Stimulated activated CD8-positive, alpha-beta memory T cell treated with anti-CD3 and anti-CD28 coated beads, Interleukin-4, amount 100 ng/mL, for 1 hour (primary cell): ENCODE data around the gene LRRC72.
"Not testable (repeated sequence)": the region's sequence is repeated elsewhere in the genome, so short reads cannot be mapped to it uniquely, and the experiment has no call there.

ENCODE experiments used
- DNase-seq, 2 donors: peaks; one replicate each; pipeline ENCODE4 v3.0.0-alpha.2; 2020; ENCODE audit warnings: low read depth in 2 of 2, low spot score in 1 of 2

The LRRC72 gene

GRCh38 chr7:16528520-16528919, 1.9 kb downstream of the LRRC72 start:
- DNase-seq = no peak

- DNase-seq = no peak
These were observed 3.1 kb downstream of the LRRC72 start for GRCh38 chr7:16529697-16530096.

- DNase-seq = no peak
These were observed 5.1 kb downstream of the LRRC72 start for GRCh38 chr7:16531707-16532106.

DNA sequence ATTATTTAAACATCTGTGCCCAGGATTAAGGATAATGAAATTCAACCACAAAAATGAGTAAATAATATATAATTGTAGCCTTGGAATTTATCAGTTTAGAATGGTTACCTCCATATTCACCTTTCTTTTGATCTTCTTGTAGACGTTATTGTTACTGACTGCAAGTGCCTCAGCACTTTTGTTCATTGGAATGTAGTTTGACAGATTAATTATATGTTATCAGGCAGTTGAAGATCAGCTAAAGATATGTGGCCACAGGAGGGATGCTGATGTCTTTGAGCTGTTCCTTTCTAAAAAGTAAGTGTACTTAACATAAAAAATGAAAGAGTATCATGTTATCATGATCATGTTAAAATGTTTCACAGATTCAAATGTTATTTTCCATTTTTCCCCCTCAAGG, 5.6 kb downstream of the LRRC72 start:
- DNase-seq = no peak

DNA sequence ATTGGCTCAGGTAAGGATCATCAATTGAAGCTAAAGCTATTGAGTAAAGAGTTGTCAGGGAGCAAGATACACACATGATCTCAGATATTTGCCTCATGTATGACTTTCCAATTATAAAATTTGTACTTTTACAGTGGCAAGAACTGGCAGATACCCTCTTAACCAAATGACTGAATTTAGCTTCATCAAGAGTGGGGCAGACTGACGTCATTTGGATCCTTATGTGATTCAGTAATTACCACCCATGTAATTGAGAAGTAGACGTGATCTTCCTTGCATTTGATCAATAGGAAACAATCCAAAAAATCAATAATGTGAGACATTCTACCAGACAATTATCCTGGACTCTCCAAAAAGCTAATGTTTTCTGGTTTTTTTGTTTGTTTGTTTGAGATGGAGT, 8.9 kb downstream of the LRRC72 start:
- DNase-seq = no peak

GRCh38 chr7:16540559-16540958, 13.9 kb downstream of the LRRC72 start:
- not testable (repeated sequence) for DNase-seq

- no peak for DNase-seq
These were observed 15.8 kb downstream of the LRRC72 start for GRCh38 chr7:16542401-16542800.

DNA sequence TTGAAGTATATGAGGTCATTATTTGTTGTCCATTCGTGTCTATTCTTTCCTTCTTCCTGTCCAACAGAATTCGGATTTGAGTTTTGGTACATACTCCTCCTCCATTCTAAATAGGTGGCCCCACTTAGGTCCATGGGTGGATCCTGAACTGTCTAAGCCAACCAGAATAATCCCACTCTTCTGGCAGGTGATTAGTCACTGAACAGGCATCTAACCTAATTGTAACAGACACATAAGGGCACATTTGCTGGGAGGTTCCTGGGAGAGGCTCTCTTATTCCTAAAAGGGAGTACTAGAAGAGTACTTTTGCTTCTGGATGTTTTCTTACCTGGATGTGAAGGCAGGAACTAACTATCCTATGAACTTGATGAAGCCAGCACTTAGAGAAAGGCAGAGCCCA, 16.8 kb downstream of the LRRC72 start:
- no peak for DNase-seq

DNA sequence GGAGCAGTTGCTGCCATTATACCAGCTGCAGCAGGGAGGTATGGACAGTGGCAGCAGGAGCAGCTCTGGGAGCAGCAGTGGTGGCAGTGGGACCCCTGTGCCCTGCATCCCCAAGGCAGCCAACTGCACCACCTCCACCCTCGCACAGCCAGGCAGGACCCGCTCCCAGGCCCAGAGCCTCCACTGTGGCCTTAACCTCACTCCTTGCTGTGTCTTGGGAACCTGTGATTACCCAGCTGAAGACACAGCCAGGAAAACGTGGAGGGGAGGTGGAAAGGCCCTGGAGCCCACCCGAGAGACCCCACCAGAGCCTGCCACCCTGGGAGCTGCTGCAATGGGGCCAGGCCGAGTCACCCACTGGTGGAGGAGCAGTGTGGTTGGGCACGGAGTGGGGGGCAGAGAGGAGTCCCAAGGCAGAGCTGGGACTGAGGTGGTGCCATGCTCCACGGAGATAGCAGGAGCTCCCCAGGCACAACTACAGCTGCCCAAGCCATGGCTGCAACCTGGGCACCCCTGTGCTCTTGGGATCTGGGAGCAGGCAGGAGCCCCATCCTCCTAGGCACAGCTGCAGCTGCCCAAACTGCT, 20.4 kb downstream of the LRRC72 start:
- DNase-seq = no peak

DNA sequence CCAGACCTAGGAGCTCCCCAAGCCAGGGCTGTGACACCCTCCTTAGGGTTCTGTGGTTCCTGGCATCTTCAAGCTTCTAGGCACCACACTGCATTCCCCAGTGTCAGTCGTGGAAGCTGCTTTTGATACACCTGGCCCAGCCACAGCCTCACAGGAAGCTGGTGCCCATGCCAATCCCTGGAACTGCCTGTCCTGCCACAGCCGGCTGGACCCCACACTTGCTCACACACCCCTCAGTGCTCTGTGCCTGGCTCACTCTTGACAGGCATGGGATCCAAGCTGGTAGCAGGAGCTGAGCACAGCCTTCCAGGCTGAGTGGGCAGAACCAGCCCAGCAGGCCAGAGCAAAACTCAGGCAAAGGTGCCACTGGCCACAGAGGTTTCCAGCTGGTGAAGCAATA, 21.8 kb downstream of the LRRC72 start:
- no peak for DNase-seq

- no peak for DNase-seq
These were observed 24.0 kb downstream of the LRRC72 start for GRCh38 chr7:16550671-16551070.

DNA sequence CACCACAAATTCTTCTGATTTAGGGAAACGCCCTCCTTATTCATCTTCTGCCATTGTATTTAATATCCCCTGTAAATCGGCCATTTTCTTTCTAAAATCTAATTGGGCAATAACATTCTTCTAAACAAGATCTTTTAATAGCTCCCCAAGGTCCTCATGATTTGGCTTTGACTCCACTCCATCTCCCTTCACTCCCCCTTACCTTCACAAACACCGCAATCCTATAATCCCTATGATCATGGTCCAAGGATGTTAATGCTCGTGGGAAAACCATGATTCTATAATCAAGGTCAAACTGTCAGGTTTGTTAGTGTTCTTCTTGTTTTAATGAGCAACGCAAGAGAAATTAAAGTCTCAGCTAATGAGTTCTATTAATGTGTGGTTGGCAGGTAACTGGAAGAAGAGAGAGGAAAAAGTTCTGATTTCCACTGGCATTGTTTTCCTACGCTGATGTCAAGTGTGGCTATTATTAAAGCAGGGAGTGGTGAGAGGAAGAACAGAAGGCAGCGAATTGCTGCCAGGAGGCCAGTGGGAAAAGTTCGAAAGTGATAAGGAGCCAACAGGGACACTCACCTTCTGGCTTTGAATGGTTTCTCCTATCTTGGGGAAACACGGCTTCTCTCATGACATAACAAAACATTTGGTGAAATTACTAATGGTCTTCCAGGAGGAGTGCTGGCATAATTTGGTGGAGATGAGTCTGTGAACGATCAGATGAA, 28.1 kb downstream of the LRRC72 start:
- DNase-seq = no peak

DNA sequence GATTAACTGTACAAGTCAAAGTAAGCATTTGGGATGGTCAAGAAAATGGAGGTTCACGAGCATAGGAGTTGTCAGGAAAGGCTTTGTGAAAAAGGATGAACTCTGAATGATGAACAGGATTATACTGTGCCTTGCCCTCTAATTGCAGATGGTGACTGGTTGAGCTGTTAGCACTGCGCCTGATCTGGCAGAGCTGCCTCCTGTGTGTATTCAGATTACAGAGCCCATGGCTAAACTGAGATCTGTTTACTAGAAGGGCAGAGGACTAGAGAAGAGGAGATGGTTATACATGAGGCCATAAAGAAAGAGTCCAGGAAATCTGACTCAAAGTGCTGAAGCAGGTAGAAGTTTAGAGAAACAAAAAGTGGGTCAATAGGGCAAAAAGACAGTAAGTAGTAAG, 29.7 kb downstream of the LRRC72 start:
- DNase-seq = no peak

- no peak for DNase-seq
These were observed 32.2 kb downstream of the LRRC72 start for GRCh38 chr7:16558761-16559302.

GRCh38 chr7:16559497-16560179, 33.0 kb downstream of the LRRC72 start:
- DNase-seq = no peak

- DNase-seq = no peak
These were observed 35.3 kb downstream of the LRRC72 start for GRCh38 chr7:16561943-16562342.

GRCh38 chr7:16562456-16563220, 36.0 kb downstream of the LRRC72 start:
- no peak for DNase-seq

DNA sequence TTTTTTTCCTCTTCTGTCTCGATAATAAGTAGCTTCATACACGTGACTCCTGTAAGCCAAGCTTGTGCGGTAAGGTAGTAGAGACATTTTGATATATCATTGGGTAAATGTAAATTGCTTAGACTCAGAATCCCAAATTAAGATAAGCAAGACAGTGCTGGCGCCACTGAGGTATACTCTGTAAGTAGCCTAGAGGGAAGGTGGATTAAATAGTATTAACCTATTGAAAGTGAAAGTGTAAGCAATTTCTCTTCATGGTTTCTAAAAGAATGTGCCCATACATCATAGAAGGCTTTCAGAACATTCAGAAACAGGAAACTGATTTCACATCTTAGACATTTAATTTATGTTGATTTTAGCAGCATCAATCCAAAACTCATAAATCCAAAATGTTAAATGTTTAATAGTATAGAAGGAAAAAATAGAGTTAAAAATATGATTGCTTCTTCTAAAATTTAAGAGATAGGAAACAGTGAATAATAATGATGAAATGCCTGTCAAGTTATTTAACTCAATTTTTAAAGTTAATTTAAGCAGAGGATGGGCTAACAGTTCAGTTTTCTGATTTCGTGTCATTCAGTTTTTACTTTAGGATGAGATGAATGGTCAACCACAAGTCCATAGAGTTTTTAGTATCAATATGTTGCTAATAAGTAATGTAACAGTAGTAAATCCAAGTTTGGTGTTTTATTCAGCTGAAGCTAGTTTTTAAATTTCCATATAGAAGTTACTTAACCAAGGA, 36.8 kb downstream of the LRRC72 start:
- no peak for DNase-seq

GRCh38 chr7:16564023-16564380, 37.4 kb downstream of the LRRC72 start:
- no peak for DNase-seq

GRCh38 chr7:16564909-16565426, 38.3 kb downstream of the LRRC72 start:
- no peak for DNase-seq

DNA sequence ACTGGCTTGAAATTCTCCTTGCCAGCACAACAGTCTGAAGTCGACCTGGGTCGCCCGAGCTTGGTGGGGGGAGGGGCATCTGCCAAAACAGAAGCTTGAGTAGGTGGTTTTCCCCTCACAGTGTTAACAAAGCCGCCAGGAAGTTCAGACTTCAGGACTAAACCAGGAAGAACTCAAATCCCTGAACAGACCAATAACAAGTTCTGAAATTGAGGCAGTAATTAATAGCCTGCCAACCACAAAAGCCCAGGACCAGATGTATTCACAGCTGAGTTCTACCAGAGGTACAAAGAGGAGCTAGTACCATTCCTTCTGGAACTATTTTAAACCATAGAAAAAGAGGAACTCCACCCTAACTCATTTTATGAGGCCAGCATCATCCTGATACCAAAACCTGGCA, 45.3 kb downstream of the LRRC72 start:
- DNase-seq = no peak
